CD1c-positive myeloid dendritic cell (primary cell): ENCODE data around the gene FOSB.

ENCODE experiments used
- DNase-seq: peaks from one replicate; pipeline ENCODE4 v3.0.0-alpha.2; 2016; ENCODE audit errors: extremely low spot score

The FOSB gene

GRCh38 chr19:45484273-45484945, 16.6 kb downstream of the FOSB start:
- peak; percentile 61 for DNase-seq

GRCh38 chr19:45485305-45486077, 17.7 kb downstream of the FOSB start:
- peak; percentile 98 for DNase-seq

DNA sequence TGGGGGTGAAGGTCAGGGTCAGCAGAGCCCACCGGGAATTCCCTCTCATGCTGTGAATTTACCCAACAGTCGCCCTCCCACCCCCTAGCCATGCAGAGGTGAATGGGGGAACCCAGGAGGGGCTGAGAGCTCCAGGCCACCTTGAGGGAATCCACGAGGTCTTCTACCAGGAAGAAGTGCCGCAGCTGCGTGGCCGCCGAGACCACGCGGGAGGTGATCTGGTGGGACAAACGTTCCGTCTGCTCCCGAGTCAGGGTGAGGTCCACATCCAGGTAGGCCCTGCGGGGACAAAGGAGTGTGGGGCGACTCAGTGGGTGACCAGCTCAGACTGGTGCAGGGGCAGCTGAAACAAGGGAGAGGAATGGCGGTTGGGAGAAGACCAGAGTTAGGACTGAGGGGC, 20.9 kb downstream of the FOSB start:
- DNase-seq = no peak

GRCh38 chr19:45489216-45489855, 21.5 kb downstream of the FOSB start:
- DNase-seq = no peak

- DNase-seq = no peak
Observed at GRCh38 chr19:45492137-45492626, 24.4 kb downstream of the FOSB start.

GRCh38 chr19:45492627-45493470, 25.1 kb downstream of the FOSB start:
- DNase-seq = no peak

DNA sequence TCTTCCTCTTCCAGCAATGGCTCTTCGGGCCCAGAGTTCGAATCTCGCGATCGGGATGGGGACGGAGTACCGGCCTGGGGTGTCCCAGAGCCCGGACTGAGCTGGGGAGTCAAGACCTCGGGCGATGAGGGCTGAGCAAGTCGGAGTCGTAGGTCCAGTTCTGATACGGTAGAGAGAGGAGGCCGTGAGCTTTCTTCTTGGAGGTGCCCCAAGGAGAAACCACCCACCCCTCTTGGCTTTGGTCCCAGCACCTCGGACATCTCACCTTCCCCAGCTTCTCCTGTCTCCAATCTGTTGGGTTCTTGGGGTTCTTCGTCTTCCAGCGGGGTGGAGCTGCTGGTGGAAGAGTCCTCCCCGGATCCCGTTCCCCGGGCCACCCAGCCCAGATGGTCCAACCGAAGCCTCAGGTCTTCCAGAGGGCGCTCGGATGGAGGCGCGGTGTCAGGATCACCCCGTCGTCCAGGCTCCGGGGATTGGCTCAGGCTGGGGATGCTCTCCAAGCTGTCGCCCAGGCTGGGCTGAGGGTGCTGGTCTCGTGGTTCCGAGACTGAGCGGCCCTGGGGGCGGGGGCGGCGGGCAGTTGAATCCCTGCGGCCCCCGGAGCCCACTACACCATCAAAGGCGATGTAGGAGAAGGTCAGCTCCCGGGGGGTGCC, 26.6 kb downstream of the FOSB start:
- DNase-seq = no peak

- no peak for DNase-seq
Observed at GRCh38 chr19:45495178-45495577, 27.4 kb downstream of the FOSB start.

DNA sequence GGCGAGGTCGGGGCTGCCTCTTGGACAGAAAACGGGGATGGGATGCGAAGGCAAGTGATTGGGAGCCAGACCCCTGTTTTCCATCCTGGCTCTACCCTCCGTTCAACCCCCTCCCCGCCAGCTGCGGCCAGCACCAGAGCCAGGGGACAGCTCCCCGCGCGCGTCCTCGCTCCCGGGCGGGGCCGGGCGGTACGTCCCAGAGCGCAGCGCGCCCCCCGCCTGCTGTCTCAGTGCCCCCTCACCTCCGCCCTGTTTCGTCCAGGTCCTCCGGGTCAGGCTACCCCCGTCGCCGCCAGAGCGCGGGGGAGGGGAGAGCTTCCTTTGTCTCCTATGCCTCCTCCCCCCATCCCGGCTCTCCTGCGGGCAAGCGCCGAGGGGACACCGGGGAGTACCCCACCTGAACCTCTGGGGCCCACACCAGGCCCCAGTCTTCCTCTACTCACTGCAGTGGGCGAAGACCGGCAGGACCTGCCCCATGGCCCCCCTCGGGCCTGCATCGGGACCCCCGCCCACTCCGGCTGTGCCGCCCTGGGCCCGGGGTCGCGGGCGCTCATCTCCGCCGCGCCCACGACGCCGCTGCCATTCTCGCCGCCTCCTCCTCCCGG, 28.7 kb downstream of the FOSB start:
- peak; percentile 45 for DNase-seq

DNA sequence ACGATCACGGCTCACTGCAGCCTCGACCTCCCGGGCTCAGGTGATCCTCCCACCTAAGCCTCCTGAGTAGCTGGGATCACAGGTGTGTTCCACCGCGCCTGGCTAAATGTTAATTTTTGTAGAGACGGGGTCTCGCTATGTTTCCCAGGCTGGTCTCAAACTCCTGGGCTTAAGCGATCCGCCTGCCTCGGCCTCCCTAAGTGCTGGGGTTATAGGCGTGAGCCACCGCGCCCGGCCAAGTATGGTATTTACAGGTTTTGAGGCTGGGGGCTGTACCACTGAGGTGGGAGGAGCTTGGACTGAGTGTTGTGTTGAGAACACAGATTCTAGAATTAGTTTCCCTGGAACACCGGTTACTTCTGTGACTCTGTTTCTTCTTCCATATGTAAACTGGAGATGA, 30.0 kb downstream of the FOSB start:
- no peak for DNase-seq

- peak; percentile 56 for DNase-seq
Observed at GRCh38 chr19:45498411-45499195, 30.8 kb downstream of the FOSB start, which contains the start of gene PPM1N. Gene PPM1N, plus strand, starts transcription at chr19:45498443. Its CDS starts 30 bp downstream, at chr19:45498473.

GRCh38 chr19:45499196-45500180, 31.7 kb downstream of the FOSB start:
- DNase-seq = peak; percentile 57

DNA sequence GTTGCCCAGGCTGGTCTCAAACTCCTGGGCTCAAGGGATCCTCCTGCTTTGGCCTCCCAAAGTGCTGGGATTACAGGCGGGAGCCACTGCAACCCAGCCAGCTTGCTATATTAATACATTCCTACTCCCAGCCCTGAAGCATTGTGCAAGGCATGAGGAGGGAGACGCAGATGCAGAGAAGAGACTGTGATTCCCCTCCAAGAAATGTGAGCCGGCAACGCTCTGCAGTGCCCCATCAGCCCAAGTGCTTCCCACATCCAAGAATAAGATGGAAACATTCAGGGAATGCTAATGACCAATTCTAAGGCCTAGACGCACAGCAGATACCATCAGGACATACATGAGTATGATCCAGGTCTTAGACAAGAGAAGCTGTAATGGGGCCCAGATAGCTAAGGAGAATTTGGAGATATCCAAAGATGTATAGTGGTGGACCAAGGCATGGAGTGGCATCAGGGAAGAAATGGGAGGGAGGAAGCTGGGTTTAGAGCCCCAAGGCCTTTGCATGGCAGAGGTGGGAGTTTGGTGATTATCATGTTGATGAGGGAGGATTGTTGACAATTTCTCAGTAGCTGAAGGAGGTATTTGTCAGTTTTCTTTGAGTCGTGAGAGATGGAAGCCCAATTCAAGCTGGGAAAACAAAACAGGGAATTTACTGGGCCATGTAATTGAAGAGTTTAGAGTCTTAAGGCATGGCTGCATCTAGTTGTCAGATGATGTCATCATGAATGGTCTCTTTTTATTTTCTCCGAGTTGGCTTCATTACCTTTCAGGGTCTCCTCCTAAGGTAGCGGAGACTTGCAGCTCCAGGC, 33.3 kb downstream of the FOSB start:
- no peak for DNase-seq

DNA sequence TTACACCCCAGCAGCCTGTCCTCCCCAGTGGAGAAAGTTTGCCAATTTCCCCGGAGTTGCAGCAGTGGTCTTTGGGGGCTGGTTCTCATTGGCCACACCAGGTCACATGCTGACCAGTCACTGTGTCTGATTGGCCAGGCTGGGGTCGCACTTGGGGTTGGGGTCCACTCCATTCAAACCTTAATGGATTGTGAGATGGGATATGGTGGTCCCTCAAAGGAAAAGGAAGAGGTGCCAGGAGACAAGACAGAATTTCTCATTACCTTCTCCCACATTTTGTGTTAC, 33.9 kb downstream of the FOSB start:
- no peak for DNase-seq

DNA sequence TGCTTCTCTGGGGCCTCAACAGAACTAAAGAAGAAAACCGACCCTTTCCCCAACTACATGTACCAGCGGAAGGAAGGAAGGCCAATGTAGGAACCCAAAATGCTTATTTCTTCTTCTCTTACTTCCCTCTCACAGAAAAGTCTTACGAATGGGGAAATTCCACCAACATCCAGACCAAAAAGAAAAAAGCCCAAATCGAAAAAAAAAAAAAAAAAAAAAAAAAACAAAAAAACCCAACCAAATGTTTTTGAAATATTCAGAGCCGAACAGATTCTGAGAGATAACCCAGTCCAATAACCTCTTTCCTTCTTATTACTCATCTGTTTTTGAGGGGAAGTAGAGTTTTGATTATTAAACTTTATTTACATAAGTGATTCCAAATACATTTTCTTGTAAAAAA, 34.3 kb downstream of the FOSB start:
- DNase-seq = peak; percentile 53

DNA sequence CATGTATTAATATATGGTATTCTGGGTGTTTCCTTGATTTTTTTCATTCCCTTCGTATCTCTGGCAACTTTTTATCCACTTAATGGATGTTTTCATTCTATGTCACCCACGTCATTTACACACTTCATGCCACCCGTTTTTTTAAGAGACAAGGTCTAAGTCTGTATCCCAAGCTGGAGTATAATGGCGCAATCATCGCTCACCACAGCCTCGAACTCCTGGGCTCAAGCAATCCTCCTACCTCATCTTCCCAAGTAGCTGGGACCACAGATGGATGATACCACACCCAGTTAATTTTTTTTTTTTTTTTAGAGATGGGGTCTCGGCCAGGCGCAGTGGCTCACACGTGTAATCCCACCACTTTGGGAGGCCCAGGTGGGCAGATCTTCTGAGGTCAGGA, 36.1 kb downstream of the FOSB start:
- DNase-seq = no peak

GRCh38 chr19:45505151-45505995, 37.6 kb downstream of the FOSB start:
- DNase-seq = no peak

GRCh38 chr19:45505996-45506245, 38.1 kb downstream of the FOSB start:
- no peak for DNase-seq
